Astrocyte (in vitro differentiated cells and primary cell): ENCODE measurements around the gene EXD3. TPM values are rescaled to one million over a fixed set of nuclear protein-coding genes. Genes with fewer than 3 reads are reported as not detected.
A peak's percentile ranks its signal among the peaks of the same experiment; 100 is the strongest.

Experiments
- DNase-seq: peaks from one replicate; pipeline ENCODE4 v3.0.0-alpha.2; 2010; ENCODE audit warnings: low read depth
- FAIRE-seq: peaks from 2 replicates; lab custom pipeline; 2011; peaks lifted over from hg19 to GRCh38; lab: Jason Lieb, UNC
- H2AFZ ChIP-seq: 2 replicates; pipeline ENCODE4 v1.6.0; 2012; ENCODE audit warnings: low read depth, low read length, inconsistent platforms
- H3K27ac ChIP-seq: 2 replicates; pipeline ENCODE4 v1.5.1; 2011; ENCODE audit warnings: low read depth, low read length, inconsistent platforms
- H3K27me3 ChIP-seq: 2 replicates; pipeline ENCODE4 v1.6.0; 2011; ENCODE audit warnings: low read length, inconsistent platforms; ENCODE audit not compliant: insufficient read depth
- H3K36me3 ChIP-seq: 2 replicates; pipeline ENCODE4 v1.5.1; 2011; ENCODE audit warnings: low read length, inconsistent platforms; ENCODE audit not compliant: insufficient read depth
- H3K4me1 ChIP-seq: 2 replicates; pipeline ENCODE4 v1.5.1; 2011; ENCODE audit warnings: low read length, inconsistent platforms; ENCODE audit not compliant: insufficient read depth
- H3K4me2 ChIP-seq: 2 replicates; pipeline ENCODE4 v1.6.0; 2012; ENCODE audit warnings: low read length, inconsistent platforms
- H3K4me3 ChIP-seq: 2 replicates; pipeline ENCODE4 v1.5.1; 2011; ENCODE audit warnings: low read depth, mild to moderate bottlenecking, low read length, inconsistent platforms; ENCODE audit not compliant: insufficient read depth
- H3K79me2 ChIP-seq: 2 replicates; pipeline ENCODE4 v1.6.0; 2012; ENCODE audit warnings: mild to moderate bottlenecking, low read length, inconsistent platforms; ENCODE audit not compliant: insufficient read depth
- H3K9ac ChIP-seq: 2 replicates; pipeline ENCODE4 v1.6.0; 2012; ENCODE audit warnings: mild to moderate bottlenecking, low read length, inconsistent platforms
- H3K9me3 ChIP-seq: 2 replicates; pipeline ENCODE4 v1.5.1; 2012; ENCODE audit warnings: low read depth, mild to moderate bottlenecking, low read length, inconsistent platforms; ENCODE audit not compliant: insufficient read depth
- H4K20me1 ChIP-seq: 2 replicates; pipeline ENCODE4 v1.6.0; 2012; ENCODE audit warnings: low read length, inconsistent platforms; ENCODE audit not compliant: insufficient read depth
- H3K27ac Mint-ChIP-seq: one replicate; pipeline ENCODE4 v1.8.0; 2021; ENCODE audit warnings: mild to moderate bottlenecking, mixed read lengths; ENCODE audit not compliant: unreplicated experiment
- H3K27me3 Mint-ChIP-seq: one replicate; pipeline ENCODE4 v1.8.0; 2021; ENCODE audit warnings: low read depth, mixed read lengths; ENCODE audit not compliant: unreplicated experiment
- H3K36me3 Mint-ChIP-seq: one replicate; pipeline ENCODE4 v1.8.0; 2021; ENCODE audit warnings: low read depth, mixed read lengths; ENCODE audit not compliant: unreplicated experiment
- H3K4me1 Mint-ChIP-seq: one replicate; pipeline ENCODE4 v1.8.0; 2021; ENCODE audit warnings: low read depth, mixed read lengths; ENCODE audit not compliant: unreplicated experiment
- H3K4me3 Mint-ChIP-seq: one replicate; pipeline ENCODE4 v1.8.0; 2021; ENCODE audit warnings: mild to moderate bottlenecking, moderate library complexity, mixed read lengths; ENCODE audit not compliant: unreplicated experiment
- H3K9me3 Mint-ChIP-seq: one replicate; pipeline ENCODE4 v1.8.0; 2021; ENCODE audit warnings: mild to moderate bottlenecking, mixed read lengths; ENCODE audit not compliant: unreplicated experiment
- CTCF ChIP-seq: IDR thresholded peaks from 2 replicates; pipeline ENCODE4 v1.5.1; 2011; ENCODE audit warnings: low read depth, mild to moderate bottlenecking, inconsistent platforms, low read length, moderate library complexity; ENCODE audit not compliant: insufficient read depth
- EZH2 ChIP-seq: IDR thresholded peaks from 2 replicates; pipeline ENCODE4 v1.6.1; 2012; ENCODE audit warnings: mild to moderate bottlenecking, low read length, inconsistent platforms; ENCODE audit not compliant: insufficient read depth
- total RNA-seq: library from RNA; stranded (reverse); gene quantifications from 2 replicates; pipeline ENCODE4 v1.2.1, GENCODE V29; 2021

The EXD3 gene
- total RNA-seq, 1 donor from 2014 or later, result 8.5 TPM

DNA sequence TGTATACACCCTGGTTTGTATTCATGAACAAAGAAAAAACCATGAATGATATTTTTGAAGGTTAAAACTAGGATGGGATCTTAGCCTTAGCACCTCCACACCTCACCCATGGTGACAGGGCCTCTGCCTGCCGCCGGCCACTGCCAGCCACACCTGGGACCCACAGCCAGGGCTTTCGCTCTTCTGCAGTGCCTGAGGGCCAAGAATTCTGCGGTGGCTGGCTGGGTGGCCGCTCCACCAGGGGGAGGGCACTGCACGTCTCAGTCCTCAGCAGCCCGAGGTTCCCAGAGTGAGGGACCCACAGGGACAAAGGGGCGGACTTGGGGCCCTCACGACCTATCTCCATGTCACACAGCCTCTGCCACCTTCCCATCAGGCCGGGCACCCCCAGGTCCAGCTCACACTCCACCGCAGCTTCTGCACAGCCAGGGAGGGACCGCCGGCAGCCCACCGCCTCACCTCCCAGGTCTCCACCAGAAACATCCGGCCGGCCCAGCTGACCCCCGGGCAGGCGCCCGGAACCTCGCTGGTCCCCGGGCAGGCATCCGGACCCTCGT lies 6.9 kb downstream of the EXD3 start:
- Histone ChIP-seq H2AFZ (no peak overlapping the region), H3K4me3 (no peak overlapping the region), H3K27me3 (no peaks in the 10 kb centered on the region), H3K9ac (no peak overlapping the region), H4K20me1 (peaks cover 6% of the 10 kb centered on the region), H3K36me3 (no peaks in the 10 kb centered on the region), H3K4me2 (no peak overlapping the region), H3K79me2 (peaks cover 11% of the 10 kb centered on the region), H3K4me1 (peaks cover 16% of the 10 kb centered on the region), H3K27ac (no peak overlapping the region), H3K9me3 (no peaks in the 10 kb centered on the region)
- H3K4me3 Mint-ChIP-seq, result no peak overlapping the region
- no peak for DNase-seq
- H3K9me3 Mint-ChIP-seq, result no peaks in the 10 kb centered on the region
- FAIRE-seq, result no peak
- peaks cover 10% of the 10 kb centered on the region for H3K4me1 Mint-ChIP-seq
- no peaks in the 10 kb centered on the region for H3K27me3 Mint-ChIP-seq
- no peaks in the 10 kb centered on the region for H3K36me3 Mint-ChIP-seq
- TF ChIP-seq EZH2 (no peak), CTCF (no peak)
- H3K27ac Mint-ChIP-seq, result no peak overlapping the region

DNA sequence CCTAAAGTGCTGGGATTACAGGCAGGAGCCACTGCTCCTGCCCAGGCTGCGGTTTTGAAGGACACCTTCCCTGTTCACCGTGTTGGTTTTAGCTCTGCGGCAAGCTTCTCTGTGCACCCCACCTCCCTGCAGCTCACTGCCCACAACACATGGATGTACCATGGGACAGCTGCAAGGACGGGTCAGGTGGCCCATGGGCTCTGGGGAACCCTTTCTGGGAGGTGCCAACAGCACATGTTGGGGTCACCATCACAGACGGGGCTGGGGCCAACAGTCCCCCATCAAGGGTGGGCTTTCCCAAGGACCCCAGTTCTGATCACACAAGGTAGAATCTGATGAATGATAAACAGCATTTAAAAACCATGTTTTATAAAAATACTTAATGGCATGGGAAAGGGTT lies 7.5 kb downstream of the EXD3 start:
- Histone ChIP-seq H4K20me1 (peaks cover 6% of the 10 kb centered on the region), H3K27me3 (no peaks in the 10 kb centered on the region), H3K9ac (no peak overlapping the region), H3K27ac (no peak overlapping the region), H3K79me2 (peaks cover 6% of the 10 kb centered on the region), H2AFZ (no peak overlapping the region), H3K4me1 (peaks cover 23% of the 10 kb centered on the region), H3K9me3 (no peaks in the 10 kb centered on the region), H3K4me2 (no peak overlapping the region), H3K36me3 (no peaks in the 10 kb centered on the region), H3K4me3 (no peak overlapping the region)
- Mint-ChIP-seq H3K4me3 (no peak overlapping the region), H3K9me3 (no peaks in the 10 kb centered on the region), H3K36me3 (no peaks in the 10 kb centered on the region), H3K27me3 (no peaks in the 10 kb centered on the region), H3K27ac (no peak overlapping the region), H3K4me1 (peaks cover 10% of the 10 kb centered on the region)
- DNase-seq (no peak), FAIRE-seq (no peak)
- TF ChIP-seq CTCF (no peak), EZH2 (no peak)

- Histone ChIP-seq H3K27me3 (no peaks in the 10 kb centered on the region), H3K4me2 (peak overlapping the region; percentile 80), H3K27ac (peak overlapping the region; percentile 47), H3K9me3 (no peaks in the 10 kb centered on the region), H2AFZ (no peak overlapping the region), H4K20me1 (peaks cover 10% of the 10 kb centered on the region), H3K4me1 (peaks cover 28% of the 10 kb centered on the region), H3K36me3 (no peaks in the 10 kb centered on the region), H3K9ac (no peak overlapping the region), H3K4me3 (no peak overlapping the region), H3K79me2 (peaks cover 6% of the 10 kb centered on the region)
- FAIRE-seq, result no peak
- TF ChIP-seq EZH2 (no peak), CTCF (no peak)
- Mint-ChIP-seq H3K9me3 (no peaks in the 10 kb centered on the region), H3K36me3 (no peaks in the 10 kb centered on the region), H3K27ac (no peak overlapping the region), H3K4me3 (no peak overlapping the region), H3K4me1 (peaks cover 12% of the 10 kb centered on the region), H3K27me3 (no peaks in the 10 kb centered on the region)
- no peak for DNase-seq
These were observed 10.5 kb downstream of the EXD3 start for GRCh38 chr9:137412431-137412830.
